K562 (cell line): Measurements from ENCODE around the gene AMFR. TPM values are rescaled to one million over a fixed set of nuclear protein-coding genes. Genes with fewer than 3 reads are reported as not detected.

Experiments used
- ATAC-seq: fragments of 200-7000 bp; cut with Tn5 transposase; 3 replicates; pipeline ENCODE4 v1.9.1; 2020; ENCODE audit warnings: moderate library complexity
- BruUV-seq: library from RNA; stranded (reverse); fragments of 400-500 nt; replicated peaks from 2 replicates; lab custom pipeline; 2021; lab: Mats Ljungman, UMichigan
- CTCF ChIA-PET: fragments of 300-600 bp; formaldehyde crosslinking; extraction: SDS; loops from one replicate; lab custom pipeline; 2021; ENCODE audit warnings: low intra/inter-chr PET ratio; lab: Yijun Ruan, JAX
- POLR2A ChIA-PET: fragments of 300-600, 350-650 bp; sonication (Branson Sonifier 250); formaldehyde crosslinking; extraction: SDS; loops from one replicate; lab custom pipeline; 2021; ENCODE audit warnings: antibody characterized with exemption, inconsistent platforms; lab: Yijun Ruan, JAX
- DNase-seq, 4 experiments: peaks; one replicate each; pipeline versions ENCODE4 v3.0.0 to v3.0.0-alpha.2; 2011 to 2018; ENCODE audit warnings: low spot score in 3 of 4, mixed read lengths in 3 of 4; ENCODE audit errors: extremely low read depth in 1 of 4
- FAIRE-seq: peaks from 2 replicates; lab custom pipeline; 2011; peaks lifted over from hg19 to GRCh38; lab: Jason Lieb, UNC
- H2AFZ ChIP-seq: 2 replicates; pipeline ENCODE4 v1.6.0; 2011; ENCODE audit warnings: low read depth, low read length, control low read depth, inconsistent platforms
- H3K27ac ChIP-seq: fragments of 200-600 bp; 3 replicates; pipeline ENCODE4 v1.8.0; 2011; ENCODE audit warnings: low read depth, mild to moderate bottlenecking, control low read depth, inconsistent platforms, low read length, moderate library complexity, mixed read lengths; ENCODE audit errors: extremely low read depth
- H3K27me3 ChIP-seq, 2 experiments: fragments of 300-600 bp in 1 of 2; 2 replicates in 1 of 2; 3 replicates in 1 of 2; pipeline versions ENCODE4 v1.6.0 to v1.8.0; 2011; ENCODE audit warnings: inconsistent platforms in 2 of 2, low read length in 2 of 2, mild to moderate bottlenecking in 1 of 2, mixed read lengths in 1 of 2, moderate library complexity in 1 of 2; ENCODE audit not compliant: control insufficient read depth in 2 of 2, insufficient read depth in 2 of 2
- H3K36me3 ChIP-seq: fragments of 300-600 bp; 3 replicates; pipeline ENCODE4 v1.8.0; 2011; ENCODE audit warnings: mild to moderate bottlenecking, low read length, inconsistent platforms; ENCODE audit not compliant: control insufficient read depth, insufficient read depth
- H3K4me1 ChIP-seq, 2 experiments: fragments of 200-600 bp in 1 of 2; replicated peaks in 1 of 2; 2 replicates in 1 of 2; 3 replicates in 1 of 2; pipeline versions ENCODE4 v1.5.1 to v1.8.0; 2011; ENCODE audit warnings: inconsistent platforms in 2 of 2, low read length in 2 of 2, mild to moderate bottlenecking in 1 of 2, mixed read lengths in 1 of 2, moderate library complexity in 1 of 2; ENCODE audit not compliant: control insufficient read depth in 2 of 2, insufficient read depth in 2 of 2
- H3K4me2 ChIP-seq: 2 replicates; pipeline ENCODE4 v1.6.1; 2011; ENCODE audit warnings: low read length, control low read depth, inconsistent platforms, mixed read lengths; ENCODE audit not compliant: insufficient read depth
- H3K4me3 ChIP-seq: fragments of 200-600 bp; sonication (generic), shearing (Covaris generic); 2 replicates; pipeline ENCODE4 v1.5.1; 2016; ENCODE audit warnings: control low read depth, inconsistent platforms
- H3K79me2 ChIP-seq: fragments of 200-600 bp; 3 replicates; pipeline ENCODE4 v1.8.0; 2011; ENCODE audit warnings: low read length, inconsistent platforms; ENCODE audit not compliant: control insufficient read depth, insufficient read depth
- H3K9ac ChIP-seq, 2 experiments: 2 replicates each; pipeline versions ENCODE4 v1.6.0 to v1.6.1; 2011; ENCODE audit warnings: low read depth in 2 of 2, low read length in 2 of 2, control low read depth in 1 of 2, inconsistent platforms in 1 of 2, mild to moderate bottlenecking in 1 of 2, mixed read lengths in 1 of 2; ENCODE audit not compliant: insufficient read depth in 1 of 2
- H3K9me1 ChIP-seq: one replicate; pipeline ENCODE4 v1.6.0; 2011; ENCODE audit warnings: inconsistent platforms, mild to moderate bottlenecking, low read length, moderate library complexity; ENCODE audit not compliant: control insufficient read depth, insufficient read depth
- H3K9me3 ChIP-seq: replicated peaks from 2 replicates; pipeline ENCODE4 v1.5.1; 2011; ENCODE audit warnings: low read depth, low read length, inconsistent platforms; ENCODE audit not compliant: control insufficient read depth, insufficient read depth
- H4K20me1 ChIP-seq: replicated peaks from 2 replicates; pipeline ENCODE4 v1.6.1; 2011; ENCODE audit warnings: low read length, inconsistent platforms, mixed read lengths; ENCODE audit not compliant: control insufficient read depth, insufficient read depth
- CREM ChIP-seq: IDR thresholded peaks from 2 replicates; pipeline ENCODE4 v1.6.1; 2014; ENCODE audit warnings: antibody characterized with exemption, low read depth
- CTBP1 ChIP-seq: fragments of 450-650 bp; IDR thresholded peaks from 2 replicates; pipeline ENCODE4 v1.6.1; 2016; ENCODE audit warnings: borderline replicate concordance
- RAD21 ChIP-seq, 2 experiments: fragments of 250-450 bp in 1 of 2; fragments of 450-650 bp in 1 of 2; sonication (Bioruptor Pico) in 1 of 2; formaldehyde crosslinking in 1 of 2; IDR thresholded peaks in 1 of 2; conservative IDR thresholded peaks in 1 of 2; 2 replicates each; pipeline versions ENCODE4 v1.4.0 to v1.8.0; 2020 to 2022; ENCODE audit warnings: mild to moderate bottlenecking in 2 of 2, moderate library complexity in 1 of 2
- TFAP4 ChIP-seq: sonication (generic); formaldehyde crosslinking; IDR thresholded peaks from 2 replicates; pipeline ENCODE4 v1.8.0; 2022; ENCODE audit warnings: missing genetic modification reagents, mild to moderate bottlenecking, moderate library complexity, borderline replicate concordance
- UBTF ChIP-seq, 2 experiments: IDR thresholded peaks; 2 replicates each; pipeline ENCODE4 v1.6.1; 2012; ENCODE audit warnings: improper control_type of control experiment in 2 of 2, low read depth in 2 of 2, low read length in 2 of 2, borderline replicate concordance in 1 of 2
- XRCC5 ChIP-seq: fragments of 200-400 bp; formaldehyde crosslinking; IDR thresholded peaks from 2 replicates; pipeline ENCODE4 v1.6.1; 2017; ENCODE audit warnings: low read depth, mild to moderate bottlenecking, low read length
- WGBS: fragments of 100-300 bp; shearing (Covaris generic); methylation state at CpG from one replicate; pipeline ENCODE4 v1.1.6; 2016; ENCODE audit warnings: low coverage, mixed read lengths; ENCODE audit not compliant: insufficient coverage; ENCODE audit errors: missing lambda C conversion rate; 5-methylcytosine and 5-hydroxymethylcytosine counted together
- in situ Hi-C: fragments of 300-500 bp; cut with MboI; formaldehyde crosslinking; loops from 4 replicates; pipeline ENCODE4 v1.15.0; 2018; ENCODE audit warnings: inconsistent platforms, mixed read lengths
- intact Hi-C: fragments of 100-400 bp; cut with micrococcal nuclease; formaldehyde crosslinking; loops from 2 replicates; pipeline ENCODE4 v1.14.2; 2022
- polyA plus RNA-seq, 8 experiments: library from polyadenylated mRNA; depleted of rRNA in 4 of 8; stranded (reverse) in 5 of 8; unstranded in 3 of 8; fragments of >200 nt; fragmentation: Nextera tagmentation in 2 of 8; fragmentation: Illumina TruSeq in 1 of 8; extraction: Ambion mirVana in 2 of 8; extraction: Trizol in 1 of 8; gene quantifications; 2 replicates each; pipeline versions ENCODE4 v1.2.1 to v1.2.3, GENCODE V29; 2011 to 2014; ENCODE audit warnings: inconsistent platforms in 1 of 8, missing spikeins in 1 of 8
- total RNA-seq, 7 experiments: library from RNA; depleted of rRNA in 6 of 7; stranded (reverse); fragments of >200 nt in 6 of 7; fragmentation: Illumina TruSeq in 2 of 7; extraction: Trizol in 2 of 7; gene quantifications; 2 replicates each; pipeline versions ENCODE4 v1.2.1 to v1.2.3, GENCODE V29; 2011 to 2021; ENCODE audit warnings: low replicate concordance in 1 of 7
- TF ChIP-seq, protein P1 (sequence below), 3 experiments: IDR thresholded peaks in 2 of 3; conservative IDR thresholded peaks in 1 of 3; 2 replicates each; pipeline ENCODE4 v1.5.1; 2011 to 2012; ENCODE audit warnings: low read length in 3 of 3, mild to moderate bottlenecking in 3 of 3, control low read depth in 2 of 3, improper control_type of control experiment in 1 of 3, inconsistent platforms in 1 of 3, low read depth in 1 of 3, mixed read lengths in 1 of 3, moderate library complexity in 1 of 3; ENCODE audit not compliant: insufficient read depth in 2 of 3
- TF ChIP-seq, protein P2 (sequence below): fragments of 250-450 bp; sonication (Bioruptor Pico); IDR thresholded peaks from 2 replicates; pipeline ENCODE4 v1.8.0; 2021; ENCODE audit warnings: moderate library complexity, mild to moderate bottlenecking, inconsistent platforms

The AMFR gene
- total and polyA plus RNA-seq, 9 of the 15 experiments (the other 6 are each of a cell fraction or from before 2014, with no cell fraction given), result 15.6 to 113 (median 58.4) TPM

DNA sequence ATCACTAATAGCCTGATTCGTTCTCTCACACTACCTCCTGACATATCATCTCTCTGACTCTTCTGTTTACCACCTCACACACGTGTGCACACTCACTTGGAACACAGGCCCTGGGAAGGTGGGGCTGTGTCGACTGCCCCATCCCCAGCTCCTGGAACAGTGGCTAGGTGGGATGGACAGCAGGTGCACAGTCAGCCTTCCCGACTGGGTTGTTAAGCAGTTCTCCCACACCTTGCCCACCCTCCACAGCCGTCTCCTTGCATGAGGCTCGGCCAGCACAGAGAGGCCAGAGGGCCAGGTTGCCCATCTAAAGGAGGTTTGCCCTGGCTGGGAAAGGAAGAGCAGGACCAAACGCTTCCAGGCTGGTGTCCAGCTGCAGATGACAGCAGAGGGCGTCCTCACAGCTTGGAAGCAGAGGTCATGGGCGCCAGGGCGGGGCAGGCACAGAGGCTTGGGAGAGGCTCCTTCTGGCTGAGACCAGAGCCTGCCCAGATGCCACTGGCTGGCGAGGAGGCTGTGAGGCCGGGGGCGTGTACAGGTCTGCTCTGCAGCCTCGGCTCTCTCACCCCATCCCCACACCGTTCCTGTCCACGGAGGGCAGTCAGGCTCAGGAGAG lies 92.8 kb downstream of the AMFR start:
- intact Hi-C loops (loop anchor here (1.0 to 5.0 kb wide), 5 partner anchors 24 to 370 kb away; partner anchors contain the start of gene AMFR), in situ Hi-C loops (no loop called here)
- no peak overlapping the region for H3K27ac ChIP-seq
- peaks cover 0 to 22% of the 10 kb centered on the region in 2 experiments; a peak in 1 of 5 replicates for H3K4me1 ChIP-seq
- H4K20me1 ChIP-seq, result peaks cover 6% of the 10 kb centered on the region
- no peak overlapping the region for H3K4me3 ChIP-seq
- H3K36me3 ChIP-seq, result no peaks in the 10 kb centered on the region
- no peak overlapping the region for H3K4me2 ChIP-seq
- no peak overlapping the region for H2AFZ ChIP-seq
- peaks cover 2% of the 10 kb centered on the region for H3K9me1 ChIP-seq
- no peaks in the 10 kb centered on the region for H3K79me2 ChIP-seq
- POLR2A ChIA-PET, result interaction anchor here (0.5 to 1.0 kb wide), 3 partner anchors 9 to 440 kb away, joined by 3 read pairs; no protein-coding TSS in a partner anchor
- ATAC-seq (peak; percentile 96), DNase-seq (peak; percentile 62 to 81 (median 69)), FAIRE-seq (peak; percentile 84)
- H3K27me3 ChIP-seq, result peaks cover 26 to 71% of the 10 kb centered on the region in 2 experiments; a peak in 3 of 5 replicates
- no peaks in the 10 kb centered on the region for H3K9me3 ChIP-seq
- CTCF ChIA-PET, result interaction anchor here (0.6 to 2.7 kb wide), 3 partner anchors 24 to 369 kb away, joined by 3 to 20 read pairs (median 3); no protein-coding TSS in a partner anchor
- WGBS, result 3% methylated on average over 13 of the region's 16 CpGs
- no TSS peak for BruUV-seq
- no peak overlapping the region for H3K9ac ChIP-seq
- no peak for TF ChIP-seq UBTF (IDR thresholded peaks at IDR 0.05; ENCODE audit: borderline replicate concordance in 1 of 2, low read depth in 2 of 2, low read length in 2 of 2)
- TF ChIP-seq RAD21 (CRISPR knock-in tag; conservative IDR thresholded peaks at IDR 0.05 in 1 of 2, IDR thresholded peaks at IDR 0.05 in 1 of 2), result peak; percentile 76 to 92
- peak; percentile 55 for TF ChIP-seq CTBP1
- 0 out of 2 replicates have a peak, but pooled peaks have one; percentile 34 for TF ChIP-seq XRCC5
- TF ChIP-seq, protein P1, sequence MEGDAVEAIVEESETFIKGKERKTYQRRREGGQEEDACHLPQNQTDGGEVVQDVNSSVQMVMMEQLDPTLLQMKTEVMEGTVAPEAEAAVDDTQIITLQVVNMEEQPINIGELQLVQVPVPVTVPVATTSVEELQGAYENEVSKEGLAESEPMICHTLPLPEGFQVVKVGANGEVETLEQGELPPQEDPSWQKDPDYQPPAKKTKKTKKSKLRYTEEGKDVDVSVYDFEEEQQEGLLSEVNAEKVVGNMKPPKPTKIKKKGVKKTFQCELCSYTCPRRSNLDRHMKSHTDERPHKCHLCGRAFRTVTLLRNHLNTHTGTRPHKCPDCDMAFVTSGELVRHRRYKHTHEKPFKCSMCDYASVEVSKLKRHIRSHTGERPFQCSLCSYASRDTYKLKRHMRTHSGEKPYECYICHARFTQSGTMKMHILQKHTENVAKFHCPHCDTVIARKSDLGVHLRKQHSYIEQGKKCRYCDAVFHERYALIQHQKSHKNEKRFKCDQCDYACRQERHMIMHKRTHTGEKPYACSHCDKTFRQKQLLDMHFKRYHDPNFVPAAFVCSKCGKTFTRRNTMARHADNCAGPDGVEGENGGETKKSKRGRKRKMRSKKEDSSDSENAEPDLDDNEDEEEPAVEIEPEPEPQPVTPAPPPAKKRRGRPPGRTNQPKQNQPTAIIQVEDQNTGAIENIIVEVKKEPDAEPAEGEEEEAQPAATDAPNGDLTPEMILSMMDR (IDR thresholded peaks at IDR 0.05 in 2 of 3, conservative IDR thresholded peaks at IDR 0.05 in 1 of 3; ENCODE audit: insufficient read depth in 2 of 3, low read depth in 1 of 3, low read length in 3 of 3), result peak; percentile 79 to 84 (median 81)
- peak; percentile 57; the same call in 1 of the 2 replicates for TF ChIP-seq TFAP4 (CRISPR knock-in tag)
- TF ChIP-seq CREM, result peak; percentile 29; the same call in 1 of the 2 replicates
- TF ChIP-seq, protein P2, sequence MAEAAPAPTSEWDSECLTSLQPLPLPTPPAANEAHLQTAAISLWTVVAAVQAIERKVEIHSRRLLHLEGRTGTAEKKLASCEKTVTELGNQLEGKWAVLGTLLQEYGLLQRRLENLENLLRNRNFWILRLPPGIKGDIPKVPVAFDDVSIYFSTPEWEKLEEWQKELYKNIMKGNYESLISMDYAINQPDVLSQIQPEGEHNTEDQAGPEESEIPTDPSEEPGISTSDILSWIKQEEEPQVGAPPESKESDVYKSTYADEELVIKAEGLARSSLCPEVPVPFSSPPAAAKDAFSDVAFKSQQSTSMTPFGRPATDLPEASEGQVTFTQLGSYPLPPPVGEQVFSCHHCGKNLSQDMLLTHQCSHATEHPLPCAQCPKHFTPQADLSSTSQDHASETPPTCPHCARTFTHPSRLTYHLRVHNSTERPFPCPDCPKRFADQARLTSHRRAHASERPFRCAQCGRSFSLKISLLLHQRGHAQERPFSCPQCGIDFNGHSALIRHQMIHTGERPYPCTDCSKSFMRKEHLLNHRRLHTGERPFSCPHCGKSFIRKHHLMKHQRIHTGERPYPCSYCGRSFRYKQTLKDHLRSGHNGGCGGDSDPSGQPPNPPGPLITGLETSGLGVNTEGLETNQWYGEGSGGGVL, result no peak
